Metanephros (tissue), 2 donors: ENCODE data around the gene RESP18. TPM values are rescaled to one million over a fixed set of nuclear protein-coding genes. Genes with fewer than 3 reads are reported as not detected.

ENCODE experiments used
- small RNA-seq: library from RNA; depleted of rRNA; stranded (forward); fragments of <200 nt; gene quantifications from one replicate; pipeline ENCODE3, GENCODE V24; 2014; ENCODE audit warnings: low replicate concordance
- total RNA-seq: library from RNA; depleted of rRNA; stranded (reverse); fragments of >200 nt; gene quantifications from one replicate; pipeline ENCODE4 v1.2.3, GENCODE V29; 2014

The RESP18 gene
- not detected for total RNA-seq

GRCh38 chr2:219332542-219332941 is at the start of gene RESP18:
RESP18 (minus strand) TSS chr2:219332744.

GRCh38 chr2:219309278-219309677 is 23.3 kb downstream of the RESP18 start, which contains the start of gene PTPRN:
PTPRN (minus strand) TSS chr2:219309401; CDS start chr2:219309332, 69 bp downstream.

GRCh38 chr2:219279151-219279915 is 53.2 kb downstream of the RESP18 start, which contains the start of gene DNAJB2:
DNAJB2 (plus strand) TSS chr2:219279366; CDS start chr2:219279834, 468 bp downstream.

Small RNA genes lying within 50 kb of the gene (small RNA-seq; reads per million reads assigned to genes)
- gene AC053503.3, result not detected
- gene MIR153-1, result not detected

Other genes with a start within 250 kb of the RESP18 start
- 15.2 TPM for gene NHEJ1, start 171.9 kb downstream of the RESP18 start, total RNA-seq
- gene SLC23A3, start 162.7 kb downstream of the RESP18 start, total RNA-seq, result 6.9 TPM
- gene CNPPD1, start 155.8 kb downstream of the RESP18 start, total RNA-seq, result 39.4 TPM
- 64.3 TPM for gene RETREG2, start 154.5 kb downstream of the RESP18 start, total RNA-seq
- 27.9 TPM for gene ZFAND2B, start 126.0 kb downstream of the RESP18 start, total RNA-seq
- 28.1 TPM for gene ABCB6, start 113.8 kb downstream of the RESP18 start, total RNA-seq
- 53.7 TPM for gene ATG9A, start 103.1 kb downstream of the RESP18 start, total RNA-seq
- 51.6 TPM for gene ANKZF1, start 102.9 kb downstream of the RESP18 start, total RNA-seq
- 15.2 TPM for gene GLB1L, start 87.3 kb downstream of the RESP18 start, total RNA-seq
- gene STK16, start 87.3 kb downstream of the RESP18 start, total RNA-seq, result 24.2 TPM
- not detected for gene TUBA4B, start 79.5 kb downstream of the RESP18 start, total RNA-seq
- 16.5 TPM for gene TUBA4A, start 78.8 kb downstream of the RESP18 start, total RNA-seq
- 56.4 TPM for gene DNAJB2, start 53.4 kb downstream of the RESP18 start, total RNA-seq
- gene PTPRN, start 23.3 kb downstream of the RESP18 start, total RNA-seq, result 0.88 TPM
- gene DNPEP, start 55.2 kb upstream of the RESP18 start, total RNA-seq, result 64.8 TPM
- gene DES, start 85.6 kb upstream of the RESP18 start, total RNA-seq, result 582 TPM
- 39.6 TPM for gene SPEG, start 102.1 kb upstream of the RESP18 start, total RNA-seq
- gene GMPPA, start 166.1 kb upstream of the RESP18 start, total RNA-seq, result 31.6 TPM
- 0.18 TPM for gene ASIC4, start 181.7 kb upstream of the RESP18 start, total RNA-seq
- gene CHPF, start 211.1 kb upstream of the RESP18 start, total RNA-seq, result 90.4 TPM
- gene TMEM198, start 211.3 kb upstream of the RESP18 start, total RNA-seq, result 4.6 TPM
- 146 TPM for gene OBSL1, start 238.8 kb upstream of the RESP18 start, total RNA-seq
- 0.58 TPM for gene INHA, start 239.6 kb upstream of the RESP18 start, total RNA-seq